Adipose tissue (tissue), 3 donors: ENCODE measurements around the gene TMED4. TPM values are rescaled to one million over a fixed set of nuclear protein-coding genes. Genes with fewer than 3 reads are reported as not detected.
A peak's percentile ranks its signal among the peaks of the same experiment; 100 is the strongest.
"Not testable (repeated sequence)": the region's sequence is repeated elsewhere in the genome, so short reads cannot be mapped to it uniquely, and the experiment has no call there.

Experiments used
- H3K27ac ChIP-seq: one replicate; pipeline ENCODE4 v1.5.1; 2013; ENCODE audit warnings: low read depth, low read length
- WGBS, 3 donors: extraction: QIAGEN DNeasy Blood & Tissue Kit; methylation state at CpG; one replicate each; pipeline ENCODE4 v1.1.7; 2013; 5-methylcytosine and 5-hydroxymethylcytosine counted together
- polyA plus RNA-seq, 3 donors: library from polyadenylated mRNA; stranded (reverse); fragments of 200-250 nt; gene quantifications; one replicate each; pipeline ENCODE4 v1.2.3, GENCODE V29; 2013
- donor health status: healthy with polysubstance abuse.
- donor health status: Bipolar disorder and iron deficiency.
- donor health status: healthy.

Gene TMED4
- polyA plus RNA-seq, 3 donors = 21.6 to 43.0 (median 41.1) TPM

GRCh38 chr7:44574287-44574872 lies 7.7 kb downstream of the TMED4 start:
- WGBS, 3 donors = 23 to 33% (median 33%) methylated on average over 18 of the region's 18 CpGs
- peak overlapping the region; percentile 42 for H3K27ac ChIP-seq

- 0 to 1% (median 0%) methylated on average over 74 of the region's 74 CpGs for WGBS, 3 donors
These were observed 8.4 kb downstream of the TMED4 start, which contains the start of gene DDX56 for GRCh38 chr7:44573464-44574286. Gene DDX56 (minus strand): TSS chr7:44573908. CDS start chr7:44573895, 13 bp downstream.

GRCh38 chr7:44572771-44573170 lies 9.3 kb downstream of the TMED4 start:
- no peak overlapping the region for H3K27ac ChIP-seq
- 53 to 75% (median 66%) methylated on average over 5 of the region's 5 CpGs for WGBS, 3 donors

More at GRCh38 chr7:44573464-44574286, 8.4 kb downstream of the TMED4 start, which contains the start of gene DDX56:
- H3K27ac ChIP-seq = peak within 1 kb of the TSS; percentile 42

- 89 to 93% (median 89%) methylated on average over 9 of the region's 9 CpGs for WGBS, 3 donors
These were observed 12.1 kb downstream of the TMED4 start for GRCh38 chr7:44569959-44570358.

GRCh38 chr7:44568771-44569560 lies 13.1 kb downstream of the TMED4 start:
- WGBS, 3 donors = 91 to 93% (median 91%) methylated on average over 17 of the region's 17 CpGs
- no peak overlapping the region for H3K27ac ChIP-seq

More at GRCh38 chr7:44569959-44570358, 12.1 kb downstream of the TMED4 start:
- no peak overlapping the region for H3K27ac ChIP-seq

- H3K27ac ChIP-seq = no peak overlapping the region
- WGBS, 3 donors = 89 to 95% (median 94%) methylated on average over 6 of the region's 6 CpGs
These were observed 14.1 kb downstream of the TMED4 start for GRCh38 chr7:44567884-44568283.

GRCh38 chr7:44566680-44567079 lies 15.4 kb downstream of the TMED4 start:
- no peak overlapping the region for H3K27ac ChIP-seq
- 87 to 94% (median 93%) methylated on average over 5 of the region's 5 CpGs for WGBS, 3 donors

GRCh38 chr7:44565795-44566559 lies 16.1 kb downstream of the TMED4 start:
- H3K27ac ChIP-seq = no peak overlapping the region
- WGBS, 3 donors = 67 to 77% (median 67%) methylated on average over 16 of the region's 16 CpGs

- H3K27ac ChIP-seq = no peak overlapping the region
- 51 to 66% (median 63%) methylated on average over 11 to 13 of the region's 13 CpGs for WGBS, 3 donors
These were observed 16.8 kb downstream of the TMED4 start for GRCh38 chr7:44565097-44565794.

- WGBS, 3 donors = 79 to 100% (median 85%) methylated on average over 2 of the region's 2 CpGs
These were observed 17.4 kb downstream of the TMED4 start for GRCh38 chr7:44564606-44565005.

GRCh38 chr7:44563171-44563679 lies 18.8 kb downstream of the TMED4 start:
- H3K27ac ChIP-seq = no peak overlapping the region
- WGBS, 3 donors = 75% methylated on average over 3 of the region's 3 CpGs

More at GRCh38 chr7:44564606-44565005, 17.4 kb downstream of the TMED4 start:
- H3K27ac ChIP-seq = no peak overlapping the region

- not testable (repeated sequence) for H3K27ac ChIP-seq
- 91 to 93% (median 92%) methylated on average over 8 of the region's 8 CpGs for WGBS, 3 donors
These were observed 19.4 kb downstream of the TMED4 start for GRCh38 chr7:44562622-44562962.

GRCh38 chr7:44561962-44562621 lies 19.9 kb downstream of the TMED4 start:
- 76 to 88% (median 84%) methylated on average over 7 of the region's 7 CpGs for WGBS, 3 donors

GRCh38 chr7:44561481-44561880 lies 20.6 kb downstream of the TMED4 start:
- 84 to 90% (median 86%) methylated on average over 6 of the region's 6 CpGs for WGBS, 3 donors
- H3K27ac ChIP-seq = no peak overlapping the region

More at GRCh38 chr7:44561962-44562621, 19.9 kb downstream of the TMED4 start:
- H3K27ac ChIP-seq = no peak overlapping the region

GRCh38 chr7:44559485-44559884 lies 22.5 kb downstream of the TMED4 start:
- 59 to 84% (median 69%) methylated on average over 4 of the region's 4 CpGs for WGBS, 3 donors

GRCh38 chr7:44557485-44557884 lies 24.5 kb downstream of the TMED4 start:
- no peak overlapping the region for H3K27ac ChIP-seq
- 77 to 87% (median 84%) methylated on average over 2 of the region's 2 CpGs for WGBS, 3 donors

More at GRCh38 chr7:44559485-44559884, 22.5 kb downstream of the TMED4 start:
- no peak overlapping the region for H3K27ac ChIP-seq

GRCh38 chr7:44555350-44555749 lies 26.7 kb downstream of the TMED4 start:
- H3K27ac ChIP-seq = no peak overlapping the region
- 72 to 75% (median 74%) methylated on average over 2 of the region's 2 CpGs for WGBS, 3 donors
